GM12891 (cell line): ENCODE data around the gene PLA2G4D.

Experiments
- DNase-seq: peaks from one replicate; pipeline ENCODE4 v3.0.0; 2011; ENCODE audit warnings: low spot score; ENCODE audit not compliant: insufficient read length
- FAIRE-seq: peaks from 2 replicates; lab custom pipeline; 2011; peaks lifted over from hg19 to GRCh38; lab: Jason Lieb, UNC
- PAX5 ChIP-seq: IDR thresholded peaks from 2 replicates; pipeline ENCODE4 v1.6.1; 2011; ENCODE audit warnings: low read length, moderate library complexity, mild to moderate bottlenecking; ENCODE audit not compliant: insufficient read depth, severe bottlenecking
- POLR2A ChIP-seq: IDR thresholded peaks from 2 replicates; pipeline ENCODE4 v1.6.1; 2011; ENCODE audit warnings: low read depth, low read length, control low read depth
- POLR2AphosphoS5 ChIP-seq: IDR thresholded peaks from 2 replicates; pipeline ENCODE4 v1.6.1; 2011; ENCODE audit warnings: low read depth, low read length, control low read depth
- POU2F2 ChIP-seq: IDR thresholded peaks from 2 replicates; pipeline ENCODE4 v1.6.1; 2011; ENCODE audit warnings: low read depth, mild to moderate bottlenecking, control low read depth, low read length, moderate library complexity
- SPI1 ChIP-seq: IDR thresholded peaks from 2 replicates; pipeline ENCODE4 v1.6.1; 2011; ENCODE audit warnings: low read depth, low read length, control low read depth
- TAF1 ChIP-seq: IDR thresholded peaks from 2 replicates; pipeline ENCODE4 v1.6.1; 2011; ENCODE audit warnings: low read depth, low read length, control low read depth

Gene PLA2G4D

DNA sequence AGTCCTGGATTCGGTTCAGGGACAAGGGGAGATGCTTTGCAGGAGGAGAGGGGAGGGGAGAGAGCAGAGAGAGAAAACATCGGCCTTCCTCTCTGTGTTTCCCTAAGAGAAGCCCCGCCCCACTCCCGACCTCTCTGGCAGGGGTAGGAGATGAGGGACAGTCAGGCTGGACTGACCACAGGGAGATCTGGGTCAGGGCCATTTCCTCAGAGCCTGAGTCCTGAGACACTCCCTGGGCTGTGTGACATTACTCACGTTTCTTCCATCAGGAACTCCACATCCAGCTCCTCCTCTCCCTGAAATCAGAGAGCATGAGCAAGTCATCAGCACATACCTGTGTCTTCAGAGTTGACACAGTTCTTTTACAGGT, 9.1 kb downstream of the PLA2G4D start:
- DNase-seq (no peak), FAIRE-seq (no peak)
- TF ChIP-seq POLR2AphosphoS5 = no peak
- no peak for TF ChIP-seq SPI1
- TF ChIP-seq POLR2A = no peak
- no peak for TF ChIP-seq PAX5
- no peak for TF ChIP-seq TAF1
- no peak for TF ChIP-seq POU2F2

DNA sequence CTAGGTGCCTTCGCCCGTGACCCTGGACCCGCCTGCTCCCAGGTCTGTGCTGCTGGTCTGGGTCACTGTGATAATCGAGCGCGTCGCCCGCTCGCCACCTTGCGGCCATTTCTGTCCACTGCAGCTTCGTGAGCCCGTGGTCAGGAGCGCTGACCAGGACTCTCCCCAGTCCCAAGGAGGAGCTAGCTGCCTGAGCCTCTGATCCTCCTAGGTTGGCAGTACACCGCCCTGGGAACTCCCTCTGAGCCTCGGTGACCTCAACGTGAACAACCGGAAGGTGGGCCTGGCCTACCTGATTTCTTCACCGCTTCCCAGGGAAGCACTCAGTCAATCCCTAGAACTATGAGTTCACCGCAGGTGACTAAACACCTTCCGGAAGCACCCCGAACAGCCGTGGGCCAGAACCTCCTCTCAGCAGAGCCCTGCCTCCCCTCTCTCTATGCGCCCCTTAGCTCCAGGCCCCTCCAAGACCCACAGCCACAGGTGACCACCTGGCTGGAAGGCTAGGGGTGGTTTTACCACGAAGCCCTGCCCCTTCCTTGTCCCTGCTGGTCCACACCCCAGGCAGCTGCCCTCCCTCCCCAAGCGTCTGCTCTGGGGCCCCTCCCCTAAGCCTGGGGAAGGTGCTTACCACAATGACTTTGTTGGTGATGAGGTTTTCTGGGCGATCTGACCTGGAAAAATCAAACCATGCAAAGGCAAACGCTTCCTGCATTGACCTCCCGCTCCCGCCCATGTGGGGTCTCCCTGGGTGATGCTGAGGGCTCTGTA, 9.7 kb downstream of the PLA2G4D start:
- DNase-seq = peak; percentile 65
- TF ChIP-seq POU2F2 (no peak), TAF1 (no peak)
- FAIRE-seq = peak; percentile 92

DNA sequence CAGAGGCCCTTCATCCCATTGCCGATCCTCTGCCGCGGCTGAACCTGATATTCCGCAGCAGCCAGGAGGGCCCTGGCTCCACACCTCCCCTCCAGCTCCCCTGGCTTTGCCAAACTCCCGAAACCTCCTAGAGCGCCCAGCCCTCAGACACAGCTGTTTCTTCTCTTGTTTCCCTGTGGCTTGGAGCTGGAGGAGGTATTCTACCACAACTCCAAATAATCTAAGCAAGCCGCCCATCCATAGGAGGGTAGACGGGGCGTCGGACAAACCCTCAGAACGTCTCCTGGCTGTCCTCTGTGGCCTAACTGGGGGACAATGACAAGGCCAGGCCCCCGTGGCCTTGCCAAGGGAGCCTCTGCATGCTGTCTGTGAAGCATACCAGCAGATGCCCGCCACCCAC, 10.4 kb downstream of the PLA2G4D start:
- FAIRE-seq (no peak), DNase-seq (no peak)
- no peak for TF ChIP-seq TAF1
- no peak for TF ChIP-seq SPI1
- no peak for TF ChIP-seq PAX5
- TF ChIP-seq POLR2A = no peak
- TF ChIP-seq POU2F2 = no peak
- no peak for TF ChIP-seq POLR2AphosphoS5

- TF ChIP-seq PAX5 (no peak), SPI1 (no peak), POU2F2 (no peak), POLR2A (no peak), POLR2AphosphoS5 (no peak), TAF1 (no peak)
- FAIRE-seq (no peak), DNase-seq (no peak)
These were observed 10.8 kb downstream of the PLA2G4D start for GRCh38 chr15:42083605-42083908.

- TF ChIP-seq POLR2AphosphoS5 (no peak), TAF1 (no peak), SPI1 (no peak)
- DNase-seq = no peak
- FAIRE-seq = no peak
These were observed 11.3 kb downstream of the PLA2G4D start for GRCh38 chr15:42082823-42083604.

- FAIRE-seq = no peak
- no peak for DNase-seq
- TF ChIP-seq POU2F2 (no peak), POLR2A (no peak)
These were observed 12.2 kb downstream of the PLA2G4D start for GRCh38 chr15:42082141-42082540.

GRCh38 chr15:42080919-42081830, 13.2 kb downstream of the PLA2G4D start:
- no peak for DNase-seq
- TF ChIP-seq TAF1 = no peak
- TF ChIP-seq SPI1 = no peak
- no peak for FAIRE-seq

- TF ChIP-seq POLR2AphosphoS5 (no peak), SPI1 (no peak), POU2F2 (no peak), PAX5 (no peak), POLR2A (no peak), TAF1 (no peak)
- no peak for DNase-seq
- FAIRE-seq = no peak
These were observed 14.0 kb downstream of the PLA2G4D start for GRCh38 chr15:42080186-42080918.

DNA sequence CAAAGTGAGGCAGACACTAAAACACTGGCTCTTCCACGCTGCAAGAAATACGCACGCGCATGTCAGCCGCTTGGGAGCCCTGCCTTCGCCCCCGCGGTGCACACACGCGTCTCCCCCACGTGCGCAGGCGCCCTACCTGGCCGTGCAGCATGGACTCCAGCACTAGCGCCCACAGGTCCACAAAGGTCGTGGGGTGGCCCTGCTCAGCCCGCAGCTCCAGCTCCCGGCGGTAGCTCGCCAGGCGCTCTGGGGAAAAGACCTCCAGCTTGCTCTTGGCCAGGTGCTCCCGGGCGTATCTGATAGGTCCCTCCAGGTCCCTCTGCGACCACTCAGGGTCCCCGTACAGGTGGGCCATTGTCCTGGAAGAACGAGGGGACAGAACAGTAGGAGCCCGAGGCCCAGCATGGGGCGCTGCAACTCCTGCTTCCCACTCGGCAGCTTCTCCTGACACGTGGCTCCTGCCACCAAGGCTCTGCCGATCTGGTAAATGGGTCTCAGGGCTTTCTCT, 14.9 kb downstream of the PLA2G4D start:
- no peak for DNase-seq
- no peak for FAIRE-seq
- TF ChIP-seq TAF1 (no peak), POU2F2 (no peak), POLR2AphosphoS5 (no peak), PAX5 (no peak), POLR2A (no peak), SPI1 (no peak)
